Posterior vena cava (tissue), 2 donors: Measurements from ENCODE around the gene TBC1D30. TPM values are rescaled to one million over a fixed set of nuclear protein-coding genes. Genes with fewer than 3 reads are reported as not detected.

Experiments used
- DNase-seq: peaks from one replicate; pipeline ENCODE4 v3.0.0-alpha.2; 2020; ENCODE audit warnings: low spot score
- intact Hi-C, 2 donors: fragments of 100-400 bp; cut with DNase I; formaldehyde crosslinking; loops; one replicate each; pipeline versions ENCODE4 v1.14.1 to v1.14.2; 2022 to 2023
- total RNA-seq, 2 donors: library from RNA; stranded (reverse); fragmentation: NEBNext Ultra II Directional; extraction: Animal tissue kit (Norgen Biotek cat#: 25700); gene quantifications; one replicate each; pipeline ENCODE4 v1.2.1, GENCODE V29; 2021
- donor health status: DM: yes; HTN: yes; CAD: no.
- donor health status: DM: yes; HTN: yes; CAD: no.

The TBC1D30 gene
- total RNA-seq, 2 donors from 2014 or later: 0.60 to 3.7 TPM

GRCh38 chr12:64894827-64895475 is 70.5 kb downstream of the TBC1D30 start:
- intact Hi-C loops: no loop called here
- no peak for DNase-seq

DNA sequence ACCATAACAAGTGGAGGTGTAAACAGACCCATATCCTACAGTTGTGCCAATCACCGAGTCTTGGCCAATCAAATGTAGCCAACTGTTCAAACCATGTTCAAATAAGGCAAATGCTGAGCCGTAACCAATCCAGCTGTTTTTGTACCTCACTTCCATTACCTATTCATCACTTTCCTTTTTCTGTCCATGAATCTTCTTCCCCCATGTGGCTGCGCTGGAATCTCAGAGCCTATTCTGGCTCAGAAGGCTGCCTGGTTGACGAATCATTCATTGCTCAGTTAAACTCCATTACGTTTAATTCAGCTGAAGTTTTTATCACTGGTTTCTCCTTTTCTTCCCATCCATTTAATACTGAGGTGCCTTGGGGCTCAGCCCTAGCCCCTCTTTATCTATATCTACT is 71.1 kb downstream of the TBC1D30 start:
- intact Hi-C loops: no loop called here
- no peak for DNase-seq

- no peak for DNase-seq
- intact Hi-C loops: no loop called here
These were observed 76.1 kb downstream of the TBC1D30 start for GRCh38 chr12:64900540-64900939.

DNA sequence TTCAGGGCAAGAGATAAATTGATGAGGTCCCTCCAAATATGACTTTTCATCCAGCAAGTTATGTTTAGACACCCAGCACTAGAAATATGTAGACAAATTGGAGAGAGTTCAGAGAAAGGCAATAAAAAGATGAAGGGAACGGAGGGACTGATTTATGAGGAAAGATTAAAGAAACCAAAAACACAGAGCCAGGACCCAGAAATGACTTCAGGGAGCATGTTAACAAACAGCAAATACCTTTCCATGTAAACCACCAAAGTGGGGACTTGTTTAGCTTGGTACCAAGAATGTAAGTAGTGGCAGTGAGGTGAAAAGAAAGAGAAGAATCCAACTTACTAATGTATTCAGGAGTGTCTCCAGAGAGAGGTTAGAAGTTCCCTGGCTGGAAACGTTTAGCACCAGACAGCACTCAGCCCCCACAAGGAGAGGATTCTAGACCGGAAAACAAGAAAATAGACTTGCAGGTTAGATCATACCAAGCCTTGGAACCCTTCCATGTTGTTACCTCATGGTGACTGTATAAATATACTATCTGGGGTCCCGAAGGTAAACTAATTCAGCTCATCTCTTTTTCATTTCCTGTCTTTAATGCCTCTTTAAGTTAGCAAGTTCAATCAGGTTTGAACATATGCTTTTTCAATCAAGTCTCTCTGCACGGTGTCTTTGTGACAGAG is 79.2 kb downstream of the TBC1D30 start:
- no peak for DNase-seq
- intact Hi-C loops: no loop called here

GRCh38 chr12:64907097-64907496 is 82.7 kb downstream of the TBC1D30 start:
- intact Hi-C loops: no loop called here
- DNase-seq: no peak

DNA sequence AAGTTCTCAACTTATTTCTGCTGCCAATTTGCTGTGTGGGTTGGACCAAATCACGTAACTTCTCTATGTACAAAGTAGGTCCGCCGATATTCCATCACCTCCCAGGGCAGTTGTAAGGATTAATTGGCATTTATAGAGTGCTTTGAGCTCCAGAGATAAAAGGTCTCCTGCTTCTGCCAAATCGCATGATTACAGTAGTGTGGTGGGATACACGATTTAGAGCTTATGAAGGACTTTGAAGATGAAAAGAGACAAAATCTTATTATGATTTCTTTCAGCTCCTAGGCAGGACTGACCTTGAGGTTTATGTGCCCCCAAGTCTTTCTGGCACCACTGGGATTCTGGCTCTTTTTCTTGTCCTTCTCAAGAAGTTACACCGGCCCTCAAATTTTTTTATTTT is 84.7 kb downstream of the TBC1D30 start:
- DNase-seq: no peak
- intact Hi-C loops: no loop called here

- DNase-seq: no peak
- intact Hi-C loops: no loop called here
These were observed 86.6 kb downstream of the TBC1D30 start for GRCh38 chr12:64911081-64911480.

DNA sequence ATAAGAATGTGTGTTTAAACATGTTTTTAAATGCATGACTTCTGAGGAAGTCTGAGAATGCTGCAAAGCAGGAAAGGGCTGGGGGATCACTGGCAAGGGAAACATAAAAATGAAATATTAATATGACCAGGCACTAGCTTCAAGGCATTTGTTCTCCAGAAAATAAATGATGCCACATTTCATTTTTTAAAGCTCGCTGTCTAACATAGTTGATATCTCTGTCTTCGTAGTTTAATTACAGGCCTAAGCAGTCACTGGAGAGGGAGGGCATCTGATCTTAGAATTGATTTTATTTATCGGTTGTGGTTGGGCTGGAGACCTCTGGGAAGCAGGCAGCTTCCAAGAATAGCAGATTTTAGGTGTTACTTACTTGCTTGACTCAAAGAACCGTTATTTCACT is 87.5 kb downstream of the TBC1D30 start:
- DNase-seq: no peak
- intact Hi-C loops: no loop called here

GRCh38 chr12:64912516-64913255 is 88.2 kb downstream of the TBC1D30 start:
- no peak for DNase-seq
- intact Hi-C loops: no loop called here

DNA sequence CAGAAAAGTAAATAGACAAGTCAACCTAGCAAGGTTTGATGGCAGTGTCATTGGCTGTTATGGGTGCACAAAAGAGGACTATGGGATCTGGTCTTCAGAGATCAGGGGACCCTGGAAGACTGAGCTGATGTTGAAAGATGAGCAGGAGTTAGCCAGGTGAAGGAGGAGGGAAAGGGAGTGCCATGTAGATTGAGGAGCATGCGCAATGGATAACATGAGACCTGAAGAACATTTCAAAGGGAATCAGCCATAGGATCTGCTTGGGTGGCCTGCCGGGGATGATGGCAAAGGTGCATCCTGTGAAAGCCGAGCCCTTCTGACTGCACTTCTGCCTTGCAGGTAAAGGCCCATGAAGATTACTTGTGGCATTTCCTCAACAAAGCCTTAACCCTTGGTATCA is 90.8 kb downstream of the TBC1D30 start:
- intact Hi-C loops: no loop called here
- DNase-seq: no peak

DNA sequence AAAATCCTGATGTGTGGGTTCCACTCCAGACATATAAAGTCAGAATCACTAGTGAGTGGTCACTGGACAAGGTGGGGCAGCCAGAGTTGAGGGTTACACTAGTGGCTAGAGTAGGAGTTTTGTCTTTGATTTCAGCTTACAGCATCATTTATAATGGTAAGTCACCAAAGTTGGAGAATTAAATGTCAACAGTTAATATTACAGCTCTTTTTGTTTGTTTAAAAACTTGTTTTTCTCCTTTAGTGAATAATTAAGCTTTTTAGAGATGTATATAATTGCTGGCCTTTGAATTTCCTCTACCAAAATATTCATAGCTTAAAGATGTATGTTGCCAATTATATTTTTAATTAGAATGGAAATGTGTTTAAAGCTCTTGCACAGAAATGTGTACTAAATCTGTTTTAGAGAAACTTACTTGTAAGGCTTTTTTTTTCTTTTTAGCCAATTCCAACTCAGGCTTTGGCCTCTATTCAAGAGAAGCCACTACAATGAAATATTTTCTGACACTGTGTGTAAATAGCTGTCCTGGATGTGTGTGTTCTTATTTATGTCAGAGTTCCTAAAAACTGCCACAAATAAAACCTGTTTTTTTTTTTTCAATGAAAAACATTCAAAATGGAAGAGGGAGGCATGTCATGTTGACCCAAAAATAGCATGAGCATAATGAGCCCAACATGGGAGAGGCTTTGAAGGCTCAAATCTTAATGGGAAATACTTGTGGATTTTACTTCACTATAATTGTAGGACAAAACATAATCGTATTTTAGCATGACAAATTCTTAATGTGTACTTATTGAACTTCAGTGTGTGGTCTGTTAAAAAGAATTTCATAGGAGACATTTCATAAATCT is 92.2 kb downstream of the TBC1D30 start:
- DNase-seq: no peak
- intact Hi-C loops: no loop called here

DNA sequence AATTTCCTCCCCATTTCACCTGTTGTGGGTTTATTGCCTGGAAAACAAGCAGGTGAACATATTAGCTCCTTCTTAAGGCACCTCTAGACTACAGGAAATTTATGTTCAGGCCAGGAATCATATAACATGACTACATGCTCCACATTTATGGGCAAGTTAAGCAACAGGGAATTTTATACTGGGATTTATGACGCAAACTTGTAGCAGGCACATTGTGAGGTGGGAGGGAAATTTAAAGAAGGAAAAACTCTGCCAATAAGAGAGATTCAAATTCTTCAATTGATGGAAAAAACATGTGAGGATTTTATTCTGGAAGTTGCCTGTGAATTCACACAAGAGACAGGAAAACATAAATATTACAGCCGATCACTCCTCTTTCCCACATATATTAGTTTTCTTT is 93.9 kb downstream of the TBC1D30 start:
- intact Hi-C loops: no loop called here
- no peak for DNase-seq

GRCh38 chr12:64918801-64919200 is 94.4 kb downstream of the TBC1D30 start:
- DNase-seq: no peak
- intact Hi-C loops: no loop called here

DNA sequence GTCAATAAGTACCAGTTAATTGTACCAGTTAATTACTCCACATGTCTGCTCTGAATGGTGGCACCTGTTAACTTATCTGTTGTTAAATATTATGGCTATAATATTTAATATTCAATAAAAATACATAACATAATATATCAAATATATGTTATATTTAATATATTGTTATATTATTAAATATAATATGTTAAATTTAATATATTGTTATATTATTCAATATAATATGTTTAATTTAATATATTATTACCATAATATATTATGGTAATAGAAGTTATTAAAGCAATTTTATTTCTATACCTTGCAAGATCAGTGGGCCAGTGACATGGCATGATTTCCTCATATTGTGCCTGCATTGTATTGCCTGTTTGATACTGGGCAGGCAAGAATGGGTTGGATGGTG is 98.4 kb downstream of the TBC1D30 start:
- DNase-seq: no peak
- intact Hi-C loops: no loop called here

- intact Hi-C loops: no loop called here
- DNase-seq: no peak
These were observed 99.1 kb downstream of the TBC1D30 start for GRCh38 chr12:64923536-64923935.

Other genes starting within 250 kb of the TBC1D30 start
- gene RASSF3, start 214.2 kb upstream of the TBC1D30 start, total RNA-seq: 100 to 1,000 TPM; 246 to 312 TPM
- gene GNS, start 65.2 kb upstream of the TBC1D30 start, total RNA-seq: 100 to 1,000 TPM; 102 to 144 TPM